Lower leg skin (tissue), 4 donors: ENCODE data around the gene CLMN. TPM values are rescaled to one million over a fixed set of nuclear protein-coding genes. Genes with fewer than 3 reads are reported as not detected.

Experiments used
- DNase-seq, 2 donors: peaks; one replicate each; pipeline ENCODE4 v3.0.0-alpha.2; 2019; ENCODE audit warnings: low spot score in 2 of 2
- H3K4me3 ChIP-seq: fragments of 200-600 bp; sonication (generic); 2 replicates; pipeline ENCODE4 v1.5.1; 2017; ENCODE audit warnings: mild to moderate bottlenecking, low read depth; ENCODE audit not compliant: poor library complexity, severe bottlenecking
- CTCF ChIP-seq, 3 donors: fragments of 450-650 bp; IDR thresholded peaks; one replicate each; pipeline ENCODE4 v1.5.1; 2016; ENCODE audit warnings: antibody characterized with exemption in 3 of 3, mild to moderate bottlenecking in 3 of 3, moderate library complexity in 2 of 3
- POLR2A ChIP-seq, 2 donors: fragments of 450-650 bp; IDR thresholded peaks; one replicate each; pipeline ENCODE4 v1.6.1; 2016 to 2017; ENCODE audit warnings: antibody characterized with exemption in 2 of 2, mild to moderate bottlenecking in 1 of 2, moderate library complexity in 1 of 2
- WGBS, 2 donors: methylation state at CpG; one replicate each; pipeline ENCODE4 v1.1.5; 2018; 5-methylcytosine and 5-hydroxymethylcytosine counted together
- intact Hi-C: fragments of 100-400 bp; cut with DNase I; formaldehyde crosslinking; loops from one replicate; pipeline ENCODE4 v1.15.0; 2023; ENCODE audit warnings: low total_unique reads
- total RNA-seq, 4 donors: library from RNA; depleted of rRNA; stranded (reverse); fragments of >200 nt; gene quantifications; one replicate each; pipeline ENCODE4 v1.1.0, GENCODE V29; 2016

The CLMN gene
- total RNA-seq, 4 donors from 2014 or later: 5.6 to 7.6 (median 7.2) TPM

DNA sequence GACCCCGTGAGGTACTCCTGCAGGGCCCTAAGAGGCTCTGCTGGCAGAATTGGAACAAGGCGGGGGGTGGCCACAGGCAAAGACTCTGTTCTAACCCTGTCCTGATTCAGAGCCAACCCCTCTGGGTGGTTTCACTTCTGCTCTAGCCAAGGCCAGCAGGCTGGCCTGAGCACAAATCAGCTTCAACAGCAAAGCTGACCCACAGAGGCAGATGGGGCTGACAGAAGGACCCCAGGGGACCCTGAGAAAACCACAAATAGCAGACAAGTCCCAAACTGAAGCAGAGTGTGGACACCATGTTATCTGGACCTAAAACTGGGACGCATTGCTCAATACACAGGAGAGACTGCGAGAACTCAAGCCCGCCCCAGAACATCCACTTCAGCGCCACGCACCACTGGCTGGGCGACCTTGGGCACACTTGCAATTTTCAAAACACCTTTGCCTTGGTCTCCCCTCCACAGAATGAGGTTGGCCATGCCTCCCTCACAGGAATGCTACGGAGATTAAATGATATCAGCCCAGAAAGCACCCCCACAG is 85.9 kb downstream of the CLMN start:
- intact Hi-C loops: no loop called here
- 81 to 89% methylated on average over 9 of the region's 9 CpGs for WGBS, 2 donors
- DNase-seq: no peak
- H3K4me3 ChIP-seq: no peak overlapping the region
- TF ChIP-seq CTCF (IDR thresholded peaks at IDR 0.05) (no peak), POLR2A (IDR thresholded peaks at IDR 0.05) (no peak)

DNA sequence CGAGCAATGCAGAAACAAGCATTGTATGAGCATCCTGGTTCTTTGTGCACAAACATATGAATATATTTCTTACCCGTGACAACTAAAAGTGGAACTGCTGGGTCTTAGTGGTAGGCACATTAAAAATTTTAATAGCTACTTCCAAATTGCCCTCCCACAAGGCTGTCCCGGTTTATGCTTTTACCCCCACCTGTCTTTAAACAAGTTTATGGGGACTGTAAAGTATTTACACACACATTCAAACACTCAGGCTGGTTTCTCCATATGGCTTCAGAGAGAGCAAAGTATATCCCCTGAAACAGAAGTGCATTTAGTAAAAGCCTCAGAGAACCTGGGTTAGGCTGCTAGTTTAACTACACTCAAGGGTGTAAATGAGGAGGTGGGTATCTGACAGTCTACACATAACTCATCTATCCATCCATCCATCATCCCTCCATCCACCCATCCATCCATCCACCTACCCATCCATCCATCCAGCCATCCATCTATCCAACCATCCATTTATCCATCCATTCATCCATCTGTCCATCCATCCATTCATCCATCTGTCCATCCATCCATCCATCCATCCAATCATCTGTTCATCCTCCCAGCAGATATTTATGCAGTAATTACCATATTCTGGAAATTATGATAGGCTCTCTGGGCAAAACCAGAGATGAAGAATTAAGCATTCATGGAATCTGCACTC is 86.7 kb downstream of the CLMN start:
- WGBS, 2 donors: 75 to 84% methylated on average over 3 of the region's 3 CpGs
- intact Hi-C loops: no loop called here
- TF ChIP-seq CTCF (IDR thresholded peaks at IDR 0.05) (no peak), POLR2A (IDR thresholded peaks at IDR 0.05) (no peak)
- no peak overlapping the region for H3K4me3 ChIP-seq
- no peak for DNase-seq

- no peak for DNase-seq
- WGBS, 2 donors: 25 to 30% methylated on average over 12 of the region's 12 CpGs
- H3K4me3 ChIP-seq: no peak overlapping the region
- intact Hi-C loops: no loop called here
- no peak for TF ChIP-seq POLR2A (IDR thresholded peaks at IDR 0.05)
- TF ChIP-seq CTCF (IDR thresholded peaks at IDR 0.05): no peak
These were observed 87.6 kb downstream of the CLMN start for GRCh38 chr14:95231966-95232633.

- intact Hi-C loops: no loop called here
- TF ChIP-seq CTCF (IDR thresholded peaks at IDR 0.05): no peak
- TF ChIP-seq POLR2A (IDR thresholded peaks at IDR 0.05): no peak
- H3K4me3 ChIP-seq: no peak overlapping the region
- peak in 1 of 2 donors; percentile 26 for DNase-seq
- 82 to 87% methylated on average over 6 of the region's 6 CpGs for WGBS, 2 donors
These were observed 90.0 kb downstream of the CLMN start for GRCh38 chr14:95229749-95230148.

GRCh38 chr14:95228240-95228639 is 91.5 kb downstream of the CLMN start:
- 76 to 79% methylated on average over 7 of the region's 7 CpGs for WGBS, 2 donors
- DNase-seq: peak in 1 of 2 donors; percentile 34
- intact Hi-C loops: no loop called here
- TF ChIP-seq POLR2A (IDR thresholded peaks at IDR 0.05) (no peak), CTCF (IDR thresholded peaks at IDR 0.05) (no peak)
- no peak overlapping the region for H3K4me3 ChIP-seq
